ENCODE measurements around the gene ATG4C.

Gene ATG4C

GRCh38 chr1:62832276-62832675, 48.3 kb downstream of the ATG4C start:
- POLR2A ChIA-PET = no interaction called here
- H3K27ac ChIP-seq (ENCODE audit: extremely low read depth, low read depth, low read length) = no peak overlapping the region
- CTCF ChIA-PET = interaction anchor here (2.8 kb wide), 1 partner anchor 9 kb away, joined by 17 read pairs; no protein-coding TSS in a partner anchor
- no peak overlapping the region for H3K4me3 ChIP-seq (ENCODE audit: low read depth, low read length)
- TF ChIP-seq KLF7 (tag by site-specific recombination; IDR thresholded peaks at IDR 0.05; ENCODE audit: borderline replicate concordance) (no peak), BCL11A (tag by site-specific recombination; IDR thresholded peaks at IDR 0.05; ENCODE audit: low read depth) (no peak), ZBTB17 (tag by site-specific recombination; IDR thresholded peaks at IDR 0.05) (no peak), ZNF530 (tag by site-specific recombination; IDR thresholded peaks at IDR 0.05; ENCODE audit: low read depth) (no peak), PRDM1 (tag by site-specific recombination; IDR thresholded peaks at IDR 0.05) (no peak), ATF2 (tag by site-specific recombination; IDR thresholded peaks at IDR 0.05; ENCODE audit: low read depth) (no peak), ZNF302 (tag by site-specific recombination; IDR thresholded peaks at IDR 0.05; ENCODE audit: low read depth) (no peak), ZNF48 (tag by site-specific recombination; IDR thresholded peaks at IDR 0.05) (no peak), SP2 (tag by site-specific recombination; IDR thresholded peaks at IDR 0.05) (no peak), HOXA7 (CRISPR knock-in tag; IDR thresholded peaks at IDR 0.05; ENCODE audit: borderline replicate concordance) (no peak), KLF16 (tag by site-specific recombination; IDR thresholded peaks at IDR 0.05) (no peak), ZXDB (tag by site-specific recombination; IDR thresholded peaks at IDR 0.05) (no peak), ZNF791 (tag by site-specific recombination; IDR thresholded peaks at IDR 0.05) (no peak), ZNF16 (tag by site-specific recombination; IDR thresholded peaks at IDR 0.05; ENCODE audit: low read depth) (no peak), ZNF18 (tag by site-specific recombination; IDR thresholded peaks at IDR 0.05) (no peak), ZBTB8A (tag by site-specific recombination; IDR thresholded peaks at IDR 0.05) (no peak), ZSCAN5A (tag by site-specific recombination; IDR thresholded peaks at IDR 0.05) (no peak), ZNF660 (tag by site-specific recombination; IDR thresholded peaks at IDR 0.05) (no peak), ZNF366 (tag by site-specific recombination; conservative IDR thresholded peaks at IDR 0.05) (no peak), ZNF580 (tag by site-specific recombination; IDR thresholded peaks at IDR 0.05) (no peak)
- no peaks in the 10 kb centered on the region for H3K36me3 ChIP-seq (ENCODE audit: control insufficient read depth in 2 of 2, insufficient read depth in 1 of 2, low read length in 2 of 2)
- H3K4me1 ChIP-seq (ENCODE audit: control insufficient read depth, insufficient read depth, low read length) = no peaks in the 10 kb centered on the region
- H3K9me3 ChIP-seq (ENCODE audit: control insufficient read depth, insufficient read depth, low read depth, low read length) = no peaks in the 10 kb centered on the region

- ChIA-PET POLR2A (no interaction called here), CTCF (interaction anchor here (0.8 to 2.8 kb wide), 2 partner anchors 8 to 303 kb away, joined by 3 to 17 read pairs; no protein-coding TSS in a partner anchor)
- no peaks in the 10 kb centered on the region for H3K9me3 ChIP-seq (ENCODE audit: control insufficient read depth, insufficient read depth, low read depth, low read length)
- H3K36me3 ChIP-seq (ENCODE audit: control insufficient read depth in 2 of 2, insufficient read depth in 1 of 2, low read length in 2 of 2) = no peaks in the 10 kb centered on the region
- no peak overlapping the region for H3K4me3 ChIP-seq (ENCODE audit: low read depth, low read length)
- no peaks in the 10 kb centered on the region for H3K4me1 ChIP-seq (ENCODE audit: control insufficient read depth, insufficient read depth, low read length)
- H3K27ac ChIP-seq (ENCODE audit: extremely low read depth, low read depth, low read length) = no peak overlapping the region
- TF ChIP-seq ZSCAN23 (tag by site-specific recombination; IDR thresholded peaks at IDR 0.05) = no peak
- TF ChIP-seq MZF1 (tag by site-specific recombination; IDR thresholded peaks at IDR 0.05; ENCODE audit: borderline replicate concordance) = no peak
- no peak for TF ChIP-seq ZNF24 (tag by site-specific recombination; IDR thresholded peaks at IDR 0.05)
- no peak for TF ChIP-seq ZNF221 (tag by site-specific recombination; IDR thresholded peaks at IDR 0.05; ENCODE audit: borderline replicate concordance)
- no peak for TF ChIP-seq ZXDB (tag by site-specific recombination; IDR thresholded peaks at IDR 0.05)
- no peak for TF ChIP-seq ZNF837 (tag by site-specific recombination; IDR thresholded peaks at IDR 0.05)
- no peak for TF ChIP-seq ZNF639 (tag by site-specific recombination; IDR thresholded peaks at IDR 0.05)
- TF ChIP-seq ZNF677 (tag by site-specific recombination; IDR thresholded peaks at IDR 0.05) = no peak
- TF ChIP-seq ZSCAN5A (tag by site-specific recombination; IDR thresholded peaks at IDR 0.05) = no peak
- no peak for TF ChIP-seq ZNF513 (tag by site-specific recombination; IDR thresholded peaks at IDR 0.05)
Observed at GRCh38 chr1:62833529-62833928, 49.6 kb downstream of the ATG4C start.
